ENCODE data around the gene ANAPC7.
A peak's percentile ranks its signal among the peaks of the same experiment; 100 is the strongest.

Gene ANAPC7

GRCh38 chr12:110335481-110336045, 67.9 kb downstream of the ANAPC7 start:
- Histone ChIP-seq H3K4me3 (replicated peaks; ENCODE audit: insufficient read depth, low read length) (no peak overlapping the region), H3K27ac (replicated peaks) (no peak overlapping the region)
- no peak for TF ChIP-seq REST (IDR thresholded peaks at IDR 0.05; ENCODE audit: insufficient replicate concordance, low read depth)
- TF ChIP-seq SPI1 (IDR thresholded peaks at IDR 0.05; ENCODE audit: borderline replicate concordance, low read depth) = no peak

DNA sequence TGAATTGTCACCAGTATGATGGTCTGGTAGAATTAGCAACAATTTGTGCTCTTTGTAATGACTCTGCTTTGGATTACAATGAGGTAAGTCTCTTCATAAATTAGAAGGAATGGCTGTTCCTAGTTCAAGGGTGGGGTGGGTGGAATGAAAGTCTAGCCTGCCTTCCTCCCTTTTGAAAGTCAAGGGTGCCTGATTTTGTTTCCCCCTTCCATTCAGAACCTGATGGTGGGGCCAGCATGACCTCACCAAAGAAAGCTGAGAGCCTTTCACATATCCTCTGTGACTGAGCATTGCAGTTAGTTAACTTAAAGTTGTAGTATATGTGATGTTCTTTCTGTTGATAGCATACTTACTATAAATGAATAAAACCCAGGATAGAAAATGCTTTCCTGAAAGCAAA, 70.3 kb downstream of the ANAPC7 start:
- TF ChIP-seq REST (IDR thresholded peaks at IDR 0.05; ENCODE audit: insufficient replicate concordance, low read depth) = no peak
- TF ChIP-seq, protein P1, sequence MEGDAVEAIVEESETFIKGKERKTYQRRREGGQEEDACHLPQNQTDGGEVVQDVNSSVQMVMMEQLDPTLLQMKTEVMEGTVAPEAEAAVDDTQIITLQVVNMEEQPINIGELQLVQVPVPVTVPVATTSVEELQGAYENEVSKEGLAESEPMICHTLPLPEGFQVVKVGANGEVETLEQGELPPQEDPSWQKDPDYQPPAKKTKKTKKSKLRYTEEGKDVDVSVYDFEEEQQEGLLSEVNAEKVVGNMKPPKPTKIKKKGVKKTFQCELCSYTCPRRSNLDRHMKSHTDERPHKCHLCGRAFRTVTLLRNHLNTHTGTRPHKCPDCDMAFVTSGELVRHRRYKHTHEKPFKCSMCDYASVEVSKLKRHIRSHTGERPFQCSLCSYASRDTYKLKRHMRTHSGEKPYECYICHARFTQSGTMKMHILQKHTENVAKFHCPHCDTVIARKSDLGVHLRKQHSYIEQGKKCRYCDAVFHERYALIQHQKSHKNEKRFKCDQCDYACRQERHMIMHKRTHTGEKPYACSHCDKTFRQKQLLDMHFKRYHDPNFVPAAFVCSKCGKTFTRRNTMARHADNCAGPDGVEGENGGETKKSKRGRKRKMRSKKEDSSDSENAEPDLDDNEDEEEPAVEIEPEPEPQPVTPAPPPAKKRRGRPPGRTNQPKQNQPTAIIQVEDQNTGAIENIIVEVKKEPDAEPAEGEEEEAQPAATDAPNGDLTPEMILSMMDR (IDR thresholded peaks at IDR 0.05; ENCODE audit: insufficient read depth, low read length) = no peak
- no peak for TF ChIP-seq SPI1 (IDR thresholded peaks at IDR 0.05; ENCODE audit: borderline replicate concordance, low read depth)
- TF ChIP-seq GABPA (IDR thresholded peaks at IDR 0.05; ENCODE audit: low read depth) = no peak
- TF ChIP-seq POLR2AphosphoS5 (IDR thresholded peaks at IDR 0.05; ENCODE audit: low read depth) = no peak
- H3K27ac ChIP-seq (replicated peaks) = no peak overlapping the region
- DNase-seq (ENCODE audit: low read depth in 1 of 2, low spot score in 1 of 2) = no peak
- H3K27me3 ChIP-seq (ENCODE audit: insufficient read depth, poor library complexity, severe bottlenecking) = no peaks in the 10 kb centered on the region
- H3K4me3 ChIP-seq (replicated peaks; ENCODE audit: insufficient read depth, low read length) = no peak overlapping the region

More at GRCh38 chr12:110335481-110336045, 67.9 kb downstream of the ANAPC7 start:
- no peak for DNase-seq (ENCODE audit: low read depth in 1 of 2, low spot score in 1 of 2)
- H3K27me3 ChIP-seq (ENCODE audit: insufficient read depth, poor library complexity, severe bottlenecking) = no peaks in the 10 kb centered on the region

DNA sequence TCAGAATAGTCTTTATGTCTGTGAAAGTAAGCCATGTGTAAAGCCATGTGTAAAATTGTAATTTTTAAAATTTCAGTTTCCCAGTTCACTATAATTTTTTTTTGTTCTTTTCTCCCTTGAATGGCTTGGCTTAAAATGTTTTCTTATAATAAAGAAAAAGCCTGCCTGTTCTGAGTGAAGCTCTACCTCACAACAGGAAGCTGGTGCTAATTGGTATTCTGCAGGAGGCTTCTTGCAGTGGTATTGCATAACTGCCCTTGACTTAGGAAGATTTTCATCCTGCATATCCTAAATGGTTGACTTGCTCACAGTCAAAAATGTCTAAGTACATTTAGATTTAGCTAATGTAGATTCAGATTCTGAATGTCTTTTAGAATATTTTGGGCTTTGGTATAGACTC, 73.0 kb downstream of the ANAPC7 start:
- H3K4me3 ChIP-seq (replicated peaks; ENCODE audit: insufficient read depth, low read length) = no peak overlapping the region
- H3K27ac ChIP-seq (replicated peaks) = peak overlapping the region; percentile 44
- TF ChIP-seq GABPA (IDR thresholded peaks at IDR 0.05; ENCODE audit: low read depth) (no peak), REST (IDR thresholded peaks at IDR 0.05; ENCODE audit: insufficient replicate concordance, low read depth) (no peak), POLR2AphosphoS5 (IDR thresholded peaks at IDR 0.05; ENCODE audit: low read depth) (no peak), SPI1 (IDR thresholded peaks at IDR 0.05; ENCODE audit: borderline replicate concordance, low read depth) (no peak)
- TF ChIP-seq, protein P1 (IDR thresholded peaks at IDR 0.05; ENCODE audit: insufficient read depth, low read length) = no peak
- peak; percentile 51 to 79 for DNase-seq (ENCODE audit: low read depth in 1 of 2, low spot score in 1 of 2)
- H3K27me3 ChIP-seq (ENCODE audit: insufficient read depth, poor library complexity, severe bottlenecking) = no peaks in the 10 kb centered on the region

Measured in HL-60 (cell line).